H1 (cell line): ENCODE measurements around the gene PI4K2A. TPM values are rescaled to one million over a fixed set of nuclear protein-coding genes. Genes with fewer than 3 reads are reported as not detected.

Experiments used
- CTCF ChIA-PET: fragments of 300-600 bp; sonication (Branson Sonifier 250); formaldehyde crosslinking; loops from one replicate; lab custom pipeline; 2021; ENCODE audit not compliant: partially characterized antibody; lab: Charles Lee
- POLR2A ChIA-PET: fragments of 300-600 bp; sonication (Branson Sonifier 250); formaldehyde crosslinking; loops from one replicate; lab custom pipeline; 2021; ENCODE audit warnings: inconsistent platforms; ENCODE audit not compliant: partially characterized antibody; lab: Charles Lee
- DNase-seq, 2 experiments: peaks; one replicate each; pipeline versions ENCODE4 v3.0.0 to v3.0.0-alpha.2; 2010 to 2022; ENCODE audit warnings: low spot score in 2 of 2, low read depth in 1 of 2, mixed read lengths in 1 of 2
- FAIRE-seq: peaks from 2 replicates; lab custom pipeline; 2011; peaks lifted over from hg19 to GRCh38; lab: Jason Lieb, UNC
- H2AFZ ChIP-seq: 2 replicates; pipeline ENCODE4 v1.8.1; 2012; ENCODE audit warnings: low read length, inconsistent platforms
- H2AK5ac ChIP-seq: 2 replicates; pipeline ENCODE4 v1.6.1; 2013; ENCODE audit warnings: low read depth, low read length
- H2BK120ac ChIP-seq: replicated peaks from 2 replicates; pipeline ENCODE3; 2013; ENCODE audit warnings: low read depth, low read length, inconsistent platforms
- H2BK12ac ChIP-seq: 2 replicates; pipeline ENCODE4 v1.6.1; 2013; ENCODE audit warnings: low read depth, low read length
- H2BK15ac ChIP-seq: 2 replicates; pipeline ENCODE4 v1.6.1; 2013; ENCODE audit warnings: low read length
- H2BK20ac ChIP-seq: 2 replicates; pipeline ENCODE4 v1.6.1; 2013; ENCODE audit warnings: low read length
- H2BK5ac ChIP-seq: 2 replicates; pipeline ENCODE4 v1.6.1; 2013; ENCODE audit warnings: low read depth, low read length
- H3K14ac ChIP-seq: 2 replicates; pipeline ENCODE4 v1.6.1; 2013; ENCODE audit warnings: inconsistent platforms; ENCODE audit not compliant: insufficient read length
- H3K18ac ChIP-seq: 2 replicates; pipeline ENCODE4 v1.6.1; 2013; ENCODE audit warnings: low read length; ENCODE audit errors: extremely low read depth
- H3K23ac ChIP-seq: 2 replicates; pipeline ENCODE4 v1.6.1; 2013; ENCODE audit warnings: inconsistent platforms; ENCODE audit not compliant: insufficient read length
- H3K23me2 ChIP-seq: 2 replicates; pipeline ENCODE4 v1.6.1; 2013; ENCODE audit warnings: low read depth, low read length
- H3K27ac ChIP-seq: 2 replicates; pipeline ENCODE4 v1.6.1; 2011; ENCODE audit warnings: low read depth, low read length, inconsistent platforms
- H3K27me3 ChIP-seq, 4 experiments: replicated peaks in 1 of 4; 1 replicate in 1 of 4; 2 replicates in 3 of 4; pipeline versions ENCODE4 v1.6.1 to v1.8.1; 2011 to 2013; ENCODE audit warnings: low read length in 3 of 4, mild to moderate bottlenecking in 3 of 4, inconsistent platforms in 2 of 4, mixed read lengths in 2 of 4, moderate library complexity in 1 of 4; ENCODE audit not compliant: control insufficient read depth in 3 of 4, insufficient read depth in 3 of 4; ENCODE audit errors: extremely low read depth in 1 of 4
- H3K36me3 ChIP-seq, 4 experiments: 2 replicates each; pipeline versions ENCODE4 v1.6.1 to v1.8.1; 2011 to 2013; ENCODE audit warnings: mild to moderate bottlenecking in 4 of 4, low read length in 3 of 4, moderate library complexity in 2 of 4, control low read depth in 1 of 4, inconsistent platforms in 1 of 4; ENCODE audit not compliant: insufficient read depth in 4 of 4, control insufficient read depth in 2 of 4
- H3K4ac ChIP-seq: replicated peaks from 2 replicates; pipeline ENCODE3; 2013; ENCODE audit warnings: low read length, low read depth, mixed read lengths, inconsistent platforms; ENCODE audit not compliant: insufficient read length
- H3K4me1 ChIP-seq, 4 experiments: replicated peaks in 1 of 4; 1 replicate in 1 of 4; 2 replicates in 3 of 4; pipeline versions ENCODE4 v1.6.1 to v1.8.1; 2011 to 2013; ENCODE audit warnings: low read length in 3 of 4, inconsistent platforms in 2 of 4, mixed read lengths in 1 of 4; ENCODE audit not compliant: insufficient read depth in 4 of 4, control insufficient read depth in 3 of 4
- H3K4me2 ChIP-seq, 2 experiments: 2 replicates each; pipeline versions ENCODE4 v1.6.1 to v1.8.1; 2011 to 2013; ENCODE audit warnings: low read depth in 2 of 2, low read length in 2 of 2, control low read depth in 1 of 2, inconsistent platforms in 1 of 2, mild to moderate bottlenecking in 1 of 2; ENCODE audit not compliant: insufficient read depth in 1 of 2
- H3K4me3 ChIP-seq, 4 experiments: fragments of 200-600, 300-600 bp in 1 of 4; sonication (generic), shearing (Covaris generic), sonication (Bioruptor Twin) in 1 of 4; 2 replicates each; pipeline versions ENCODE4 v1.5.1 to v1.8.1; 2011 to 2016; ENCODE audit warnings: low read length in 4 of 4, low read depth in 3 of 4, control low read depth in 2 of 4, inconsistent platforms in 2 of 4, mild to moderate bottlenecking in 2 of 4, mixed read lengths in 1 of 4, moderate library complexity in 1 of 4; ENCODE audit not compliant: insufficient read depth in 2 of 4; ENCODE audit errors: extremely low read depth in 1 of 4
- H3K56ac ChIP-seq: replicated peaks from 2 replicates; pipeline ENCODE3; 2013; ENCODE audit warnings: low read depth, mild to moderate bottlenecking, mixed read lengths, low read length, inconsistent platforms; ENCODE audit not compliant: insufficient read length
- H3K79me1 ChIP-seq: 2 replicates; pipeline ENCODE4 v1.6.1; 2013; ENCODE audit warnings: low read depth, low read length, control low read depth
- H3K79me2 ChIP-seq, 2 experiments: 2 replicates each; pipeline versions ENCODE4 v1.6.1 to v1.8.1; 2012 to 2013; ENCODE audit warnings: low read length in 2 of 2, mild to moderate bottlenecking in 2 of 2, inconsistent platforms in 1 of 2; ENCODE audit not compliant: insufficient read depth in 2 of 2, control insufficient read depth in 1 of 2
- H3K9ac ChIP-seq, 4 experiments: replicated peaks in 1 of 4; 1 replicate in 1 of 4; 2 replicates in 3 of 4; pipeline versions ENCODE4 v1.6.1 to v1.8.1; 2011 to 2013; ENCODE audit warnings: low read depth in 3 of 4, low read length in 3 of 4, control low read depth in 2 of 4, mild to moderate bottlenecking in 2 of 4, moderate library complexity in 2 of 4, inconsistent platforms in 1 of 4; ENCODE audit errors: extremely low read depth in 1 of 4
- H3K9me3 ChIP-seq, 2 experiments: 2 replicates each; pipeline versions ENCODE4 v1.6.1 to v1.8.1; 2012 to 2013; ENCODE audit warnings: mild to moderate bottlenecking in 2 of 2, moderate library complexity in 2 of 2, control low read depth in 1 of 2, inconsistent platforms in 1 of 2, low read depth in 1 of 2, low read length in 1 of 2, mixed read lengths in 1 of 2; ENCODE audit not compliant: insufficient read depth in 2 of 2
- H4K20me1 ChIP-seq, 2 experiments: replicated peaks in 1 of 2; 2 replicates each; pipeline versions ENCODE3 to v1.8.1; 2011 to 2013; ENCODE audit warnings: inconsistent platforms in 2 of 2, low read length in 2 of 2, mild to moderate bottlenecking in 1 of 2; ENCODE audit not compliant: insufficient read depth in 2 of 2, control insufficient read depth in 1 of 2
- H4K5ac ChIP-seq: 2 replicates; pipeline ENCODE4 v1.6.1; 2013; ENCODE audit warnings: low read length, low read depth, mixed read lengths, inconsistent platforms; ENCODE audit not compliant: insufficient read length
- H4K8ac ChIP-seq: 2 replicates; pipeline ENCODE4 v1.8.0; 2013; ENCODE audit warnings: mild to moderate bottlenecking, moderate library complexity, low read length, inconsistent platforms; ENCODE audit not compliant: insufficient read depth; ENCODE audit errors: extremely low read depth
- H4K91ac ChIP-seq: replicated peaks from 2 replicates; pipeline ENCODE3; 2013; ENCODE audit warnings: low read length, mixed read lengths, inconsistent platforms; ENCODE audit not compliant: insufficient read length
- ASH2L ChIP-seq: fragments of 200-600, 300-600 bp; sonication (generic); IDR thresholded peaks from one replicate; pipeline ENCODE4 v1.7.1; 2017; ENCODE audit warnings: low read length
- BACH1 ChIP-seq: IDR thresholded peaks from 2 replicates; pipeline ENCODE4 v1.6.1; 2012; ENCODE audit warnings: low read length, improper control_type of control experiment
- BRCA1 ChIP-seq: IDR thresholded peaks from 2 replicates; pipeline ENCODE4 v1.6.1; 2012; ENCODE audit warnings: low read depth, low read length, improper control_type of control experiment
- CHD1 ChIP-seq: IDR thresholded peaks from 2 replicates; pipeline ENCODE4 v1.6.1; 2012; ENCODE audit warnings: low read depth, low read length, improper control_type of control experiment
- GTF2F1 ChIP-seq: IDR thresholded peaks from 2 replicates; pipeline ENCODE4 v1.6.1; 2012; ENCODE audit warnings: low read depth, low read length, improper control_type of control experiment, borderline replicate concordance
- HDAC6 ChIP-seq: IDR thresholded peaks from one replicate; pipeline ENCODE4 v1.7.1; 2012; ENCODE audit warnings: low read depth, mild to moderate bottlenecking, inconsistent platforms, low read length, moderate library complexity
- JUN ChIP-seq: IDR thresholded peaks from 2 replicates; pipeline ENCODE4 v1.6.1; 2011; ENCODE audit warnings: low read depth, mild to moderate bottlenecking, improper control_type of control experiment, low read length
- JUND ChIP-seq: IDR thresholded peaks from 2 replicates; pipeline ENCODE4 v1.6.1; 2011; ENCODE audit warnings: mild to moderate bottlenecking, improper control_type of control experiment, low read length
- POLR2A ChIP-seq, 2 experiments: IDR thresholded peaks; 1 replicate in 1 of 2; 2 replicates in 1 of 2; pipeline ENCODE4 v1.6.1; 2011; ENCODE audit warnings: low read depth in 2 of 2, low read length in 2 of 2, mild to moderate bottlenecking in 2 of 2; ENCODE audit errors: control extremely low read depth in 1 of 2
- RFX5 ChIP-seq: IDR thresholded peaks from 2 replicates; pipeline ENCODE4 v1.6.1; 2011; ENCODE audit warnings: low read depth, low read length, improper control_type of control experiment, borderline replicate concordance
- SP2 ChIP-seq: IDR thresholded peaks from 2 replicates; pipeline ENCODE4 v1.6.1; 2012; ENCODE audit warnings: mild to moderate bottlenecking, low read length, inconsistent platforms
- TAF7 ChIP-seq: optimal IDR thresholded peaks from 2 replicates; pipeline ENCODE3; 2011; ENCODE audit warnings: low read depth, mild to moderate bottlenecking, inconsistent platforms, low read length, moderate library complexity, borderline replicate concordance
- TCF12 ChIP-seq: IDR thresholded peaks from 2 replicates; pipeline ENCODE4 v1.6.1; 2011; ENCODE audit warnings: low read depth, mild to moderate bottlenecking, low read length
- WGBS, 2 experiments: shearing (Covaris generic) in 1 of 2; methylation state at CpG; one replicate each; pipeline versions ENCODE4 v1.1.6 to v1.1.7; 2013 to 2015; ENCODE audit warnings: low lambda C conversion rate in 2 of 2, mixed read lengths in 2 of 2, inconsistent platforms in 1 of 2, low coverage in 1 of 2, missing lambda C conversion rate in 1 of 2; ENCODE audit not compliant: insufficient replicate concordance in 2 of 2, insufficient coverage in 1 of 2, insufficient read length in 1 of 2; ENCODE audit errors: extremely low coverage in 1 of 2, missing lambda C conversion rate in 1 of 2; 5-methylcytosine and 5-hydroxymethylcytosine counted together
- polyA plus RNA-seq, 7 experiments: library from polyadenylated mRNA; depleted of rRNA in 3 of 7; stranded (reverse) in 5 of 7; unstranded in 2 of 7; fragments of >200 nt in 5 of 7; fragments of 200-250 nt in 2 of 7; gene quantifications; 1 replicate in 5 of 7; 2 replicates in 1 of 7; 4 replicates in 1 of 7; pipeline versions ENCODE4 v1.2.1 to v1.2.3, GENCODE V29; 2011 to 2013; ENCODE audit warnings: missing spikeins in 2 of 7, mixed read lengths in 2 of 7
- total RNA-seq: library from RNA; stranded (reverse); fragmentation: NEBNext Ultra II Directional; extraction: Animal tissue kit (Norgen Biotek cat#: 25700); gene quantifications from 2 replicates; pipeline ENCODE4 v1.2.1, GENCODE V29; 2021

Gene PI4K2A
- total and polyA plus RNA-seq, 2 of the 8 experiments (the other 6 are each of a cell fraction or from before 2014, with no cell fraction given): 20.7 to 21.9 TPM

GRCh38 chr10:97611473-97611872, 29.0 kb upstream of the PI4K2A start:
- 85% methylated on average over 12 of the region's 12 CpGs; no CpG with 5 or more reads in 1 of the 2 experiments for WGBS, 2 experiments
- 0 out of 2 replicates have a peak overlapping the region, but pooled peaks have one; percentile 21 for H2BK5ac ChIP-seq
- H3K9me3 ChIP-seq: no peaks in the 10 kb centered on the region
- no peak overlapping the region; the same call in 1 of the 2 replicates for H4K8ac ChIP-seq
- H3K79me2 ChIP-seq: no peaks in the 10 kb centered on the region
- H2AK5ac ChIP-seq: no peak overlapping the region
- H3K4me1 ChIP-seq: peaks cover 0 to 5% (median 3%) of the 10 kb centered on the region in 4 experiments; a peak in 5 of 7 replicates
- H3K14ac ChIP-seq: no peak overlapping the region
- H3K36me3 ChIP-seq: peaks cover 0 to 3% (median 2%) of the 10 kb centered on the region in 4 experiments; a peak in 1 of 8 replicates
- H4K20me1 ChIP-seq: peaks cover 0 to 2% of the 10 kb centered on the region in 2 experiments
- no peak overlapping the region for H3K23ac ChIP-seq
- no peak overlapping the region for H2BK20ac ChIP-seq
- no peak overlapping the region for H2BK12ac ChIP-seq
- FAIRE-seq (no peak), DNase-seq (no peak)
- no peaks in the 10 kb centered on the region for H3K23me2 ChIP-seq
- no peak overlapping the region for H3K4ac ChIP-seq
- H3K9ac ChIP-seq: no peak overlapping the region
- H4K5ac ChIP-seq: no peak overlapping the region
- CTCF ChIA-PET: interaction anchor here (0.8 to 12.2 kb wide), 25 partner anchors 11 to 205 kb away, joined by 3 to 152 read pairs (median 6); partner anchors contain the start of genes ANKRD2 and HOGA1
- H4K91ac ChIP-seq: no peak overlapping the region
- TF ChIP-seq JUN (no peak), CHD1 (no peak), ASH2L (no peak), JUND (no peak), POLR2A (IDR thresholded peaks at IDR 0.05; ENCODE audit: control extremely low read depth in 1 of 2, low read depth in 2 of 2, low read length in 2 of 2) (no peak), TCF12 (no peak), BACH1 (no peak), SP2 (no peak), GTF2F1 (no peak), TAF7 (no peak), HDAC6 (no peak), BRCA1 (no peak), RFX5 (no peak)
- H2BK120ac ChIP-seq: no peak overlapping the region
- POLR2A ChIA-PET: interaction anchor here (1.3 kb wide), 1 partner anchor 10 kb away, joined by 4 read pairs; no protein-coding TSS in a partner anchor
- H3K18ac ChIP-seq: no peak overlapping the region
- H3K27ac ChIP-seq: no peak overlapping the region
- no peaks in the 10 kb centered on the region for H3K79me1 ChIP-seq
- H2AFZ ChIP-seq: no peak overlapping the region
- no peaks in the 10 kb centered on the region for H3K27me3 ChIP-seq
- H3K4me2 ChIP-seq: no peak overlapping the region
- no peak overlapping the region for H2BK15ac ChIP-seq
- no peak overlapping the region for H3K4me3 ChIP-seq
- H3K56ac ChIP-seq: no peak overlapping the region
